ENCODE results near the gene ANO6.

Gene ANO6

DNA sequence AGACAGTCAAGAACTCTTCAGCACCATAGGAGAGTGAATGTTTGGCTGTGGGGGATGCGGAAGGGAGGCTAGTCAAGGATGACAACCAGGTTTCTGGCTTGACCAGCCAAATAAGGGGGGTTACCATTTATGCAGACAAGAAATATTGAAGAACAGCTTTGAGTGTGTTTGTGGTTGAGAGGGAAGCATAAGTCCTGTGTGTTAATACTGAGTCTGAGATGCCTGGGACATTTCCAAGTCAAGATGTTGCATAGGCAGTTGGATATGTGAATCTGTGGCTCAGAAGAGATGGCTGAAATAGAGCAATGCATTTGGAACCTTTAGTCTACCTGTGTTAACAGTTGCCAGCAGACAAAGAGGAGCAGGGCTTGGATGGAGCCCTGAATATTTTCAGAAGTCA is 66.1 kb downstream of the ANO6 start:
- DNase-seq = no peak

DNA sequence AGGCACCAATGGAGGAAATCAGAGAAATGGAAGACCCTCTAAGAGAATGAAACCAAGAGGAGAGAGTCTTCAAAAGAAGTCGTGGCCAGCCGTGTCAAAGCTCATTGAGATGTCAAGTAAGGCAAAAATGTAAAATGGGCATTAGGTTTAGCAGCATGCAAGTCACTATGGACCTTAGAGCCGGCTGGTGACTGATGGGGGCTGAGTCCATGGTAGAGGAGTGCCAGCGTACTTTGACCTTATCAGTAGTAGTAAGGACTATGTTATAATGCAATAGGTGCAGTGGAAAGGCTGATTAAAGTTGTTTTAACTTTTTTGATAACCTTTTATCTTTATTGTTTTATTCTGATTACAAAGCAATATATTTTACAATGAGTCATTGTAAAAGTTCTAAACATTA is 66.5 kb downstream of the ANO6 start:
- no peak for DNase-seq

DNA sequence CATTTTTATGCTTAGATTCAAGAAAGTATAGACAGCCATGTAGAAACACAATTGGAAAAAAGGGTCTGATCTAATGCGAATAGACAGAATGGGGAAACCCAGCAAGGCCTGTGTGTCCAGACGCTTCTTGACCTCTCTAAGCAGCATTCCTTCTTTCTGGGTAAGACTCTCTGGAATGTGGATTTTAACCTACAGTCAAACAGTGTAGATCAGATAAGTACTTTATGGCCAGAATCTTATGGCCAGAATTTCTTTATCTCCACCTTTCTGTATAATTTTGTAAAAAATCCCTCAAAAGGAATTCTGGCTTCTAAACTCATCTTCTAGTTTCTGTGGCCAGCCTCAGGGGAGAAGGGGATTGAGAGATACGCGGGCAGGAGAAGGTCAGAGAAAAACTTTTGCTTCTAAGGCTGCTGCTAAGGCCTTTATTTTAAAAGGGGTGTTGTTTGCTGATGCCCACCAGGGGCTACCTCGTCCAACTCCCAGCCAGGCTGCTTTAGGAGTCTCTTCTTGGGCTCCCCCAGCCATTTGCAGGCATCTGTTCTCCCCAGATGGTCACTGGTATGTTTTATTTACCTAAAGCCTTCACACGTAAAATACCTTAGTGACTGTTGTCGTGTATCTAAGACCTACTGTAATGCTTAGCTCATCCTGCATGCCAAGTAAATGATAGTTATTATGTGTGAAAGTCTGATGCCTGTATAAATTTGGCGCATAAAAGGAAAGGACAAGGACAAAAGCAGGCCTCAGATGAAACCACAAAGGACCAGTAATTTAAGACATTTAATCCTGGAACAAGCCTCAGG is 68.4 kb downstream of the ANO6 start:
- DNase-seq = no peak

DNA sequence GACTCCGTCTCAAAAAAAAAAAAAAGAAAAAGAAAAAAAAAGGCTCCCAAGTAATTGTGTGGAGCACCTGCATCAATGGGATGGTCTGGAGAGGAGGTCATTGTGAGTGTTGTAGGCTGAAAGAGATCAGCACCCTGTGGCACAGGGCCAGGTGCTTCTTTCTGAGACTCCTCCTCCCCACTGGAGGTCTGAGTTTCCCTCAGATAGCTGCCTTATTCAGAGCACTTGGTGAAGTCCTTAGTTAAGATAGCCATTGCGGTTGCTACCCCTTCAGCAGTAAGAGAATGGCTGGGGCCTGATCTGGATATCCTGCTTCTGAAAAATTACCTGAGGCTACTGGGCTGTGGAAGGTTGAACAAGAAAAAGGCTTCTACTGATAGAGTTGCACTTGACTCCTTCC is 69.8 kb downstream of the ANO6 start:
- DNase-seq = no peak

DNA sequence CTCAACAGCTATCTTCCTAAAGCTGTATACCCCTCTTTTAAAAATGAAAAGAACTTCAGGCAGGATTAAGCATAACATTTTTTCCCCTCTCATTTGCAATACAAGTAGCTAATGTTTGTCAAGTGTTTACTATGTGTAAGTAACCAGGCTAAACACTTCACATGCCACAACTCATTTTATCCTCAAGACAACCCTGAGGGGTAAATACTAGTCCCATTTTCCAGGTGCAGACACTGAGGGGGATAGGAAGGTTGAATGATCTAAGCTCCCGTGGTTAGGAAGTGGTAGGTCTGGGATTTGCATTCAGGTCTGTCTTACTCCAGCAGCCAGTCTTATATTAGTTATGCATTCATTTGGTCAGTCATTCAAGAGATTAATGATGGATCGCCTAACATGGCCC is 70.7 kb downstream of the ANO6 start:
- no peak for DNase-seq

DNA sequence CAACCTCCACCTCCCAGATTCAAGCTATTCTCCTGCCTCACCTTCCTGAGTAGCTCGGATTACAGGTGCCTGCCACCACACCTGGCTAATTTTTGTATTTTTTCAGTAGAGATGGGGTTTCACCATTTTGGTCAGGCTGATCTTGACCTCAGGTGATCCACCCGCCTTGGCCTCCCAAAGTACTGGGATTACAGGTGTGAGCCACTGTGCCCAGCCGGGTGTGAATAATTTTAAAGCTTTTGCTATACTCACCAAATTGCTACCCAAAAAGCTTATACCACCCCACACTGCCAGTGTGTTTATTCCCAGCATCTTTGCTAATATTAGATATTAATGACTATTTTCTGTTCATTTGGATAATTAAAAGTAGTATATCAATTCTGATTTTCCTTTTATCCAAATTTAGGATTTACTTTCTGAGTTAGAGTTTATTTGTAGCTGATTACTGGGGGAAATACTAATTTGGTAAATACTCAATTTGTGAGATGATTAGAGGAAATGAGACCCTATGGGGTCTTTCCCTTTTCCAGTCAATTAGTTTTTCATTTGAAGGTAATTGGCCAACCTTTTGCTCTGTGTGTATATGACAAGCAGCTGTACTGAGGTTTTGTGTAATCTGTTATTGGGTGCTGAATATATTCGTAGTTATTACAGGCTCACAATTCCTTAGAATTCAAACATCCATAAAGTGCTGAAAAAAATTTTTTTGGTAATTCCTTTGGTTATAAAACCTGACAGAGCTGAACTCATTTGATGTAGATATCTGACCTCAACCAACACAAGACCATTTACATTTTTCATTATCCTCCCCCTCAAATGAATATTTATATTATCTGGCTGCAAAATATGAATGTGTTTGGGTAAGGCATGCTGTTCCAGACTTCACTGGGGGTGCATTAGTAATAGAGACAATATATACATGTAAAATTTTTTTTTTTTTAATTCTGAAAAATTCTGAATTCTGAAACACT is 73.6 kb downstream of the ANO6 start:
- DNase-seq = no peak

DNA sequence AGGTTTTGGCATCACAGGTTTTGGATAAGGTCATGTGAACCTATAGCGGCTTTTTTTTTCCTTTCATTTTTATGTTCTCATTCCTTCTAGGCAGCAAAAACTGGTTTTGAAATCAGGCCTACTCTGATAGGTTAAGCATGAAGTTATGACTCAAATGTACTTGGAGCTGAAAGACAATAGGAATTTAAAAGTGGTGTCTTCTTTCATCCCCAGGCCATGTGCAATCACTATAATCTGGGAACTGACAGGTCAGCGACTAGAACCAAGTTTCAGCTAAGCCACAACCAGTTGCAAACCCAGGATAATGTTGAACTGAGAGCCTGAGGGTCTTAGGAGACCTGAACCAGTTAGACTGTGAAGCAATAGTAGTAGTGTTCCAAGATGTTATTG is 74.3 kb downstream of the ANO6 start:
- DNase-seq = no peak

DNA sequence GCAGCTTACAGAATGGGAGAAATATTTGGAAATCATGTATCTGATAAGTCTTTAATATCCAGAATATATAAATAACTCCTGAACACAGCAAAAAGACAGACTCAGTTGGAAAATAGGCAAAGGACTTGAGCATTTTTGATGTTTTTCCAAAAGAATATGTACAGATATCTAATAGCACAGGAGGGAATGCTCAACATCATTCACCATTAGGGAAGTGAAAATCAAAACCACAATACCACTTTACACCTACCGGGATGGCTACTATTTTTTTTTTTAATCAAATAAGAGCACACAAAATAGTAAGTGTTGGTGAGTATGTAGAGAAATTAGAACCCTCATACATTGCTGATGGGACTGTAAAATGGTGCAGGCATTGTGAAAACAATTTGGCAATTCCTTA is 75.6 kb downstream of the ANO6 start:
- no peak for DNase-seq

DNA sequence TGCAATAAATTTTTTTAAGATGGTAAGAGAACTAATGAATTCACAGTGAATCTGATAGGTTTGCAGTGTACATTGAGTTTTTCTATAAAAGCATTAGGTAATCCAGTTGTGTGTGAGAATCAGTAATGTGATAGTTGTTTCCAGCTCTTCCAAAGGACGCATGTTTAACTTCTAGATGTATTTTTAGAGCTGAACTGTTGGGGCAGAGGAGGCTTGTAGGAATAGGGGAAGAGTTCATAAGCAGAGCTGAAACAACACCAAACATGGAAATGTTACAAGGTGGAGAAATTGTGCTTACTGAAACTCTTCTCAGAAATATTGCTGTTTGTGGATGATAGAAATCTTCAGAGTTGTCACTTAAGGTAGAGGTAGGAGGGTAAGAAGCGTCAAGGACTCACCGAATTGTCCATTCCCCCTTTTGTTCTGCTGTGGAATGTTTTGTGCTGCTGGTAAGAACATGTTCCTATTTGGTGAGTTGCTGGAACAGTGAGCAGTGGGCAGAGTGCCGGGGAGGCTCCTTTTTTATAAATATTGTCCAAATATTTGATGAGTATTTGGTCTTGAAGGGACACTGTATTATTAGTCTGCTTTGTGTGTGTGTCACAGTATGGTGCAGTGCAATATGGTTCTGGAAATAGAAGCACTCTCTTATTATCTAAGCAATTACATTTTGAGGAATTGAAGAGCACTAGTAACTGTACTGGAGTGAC is 76.7 kb downstream of the ANO6 start:
- no peak for DNase-seq

DNA sequence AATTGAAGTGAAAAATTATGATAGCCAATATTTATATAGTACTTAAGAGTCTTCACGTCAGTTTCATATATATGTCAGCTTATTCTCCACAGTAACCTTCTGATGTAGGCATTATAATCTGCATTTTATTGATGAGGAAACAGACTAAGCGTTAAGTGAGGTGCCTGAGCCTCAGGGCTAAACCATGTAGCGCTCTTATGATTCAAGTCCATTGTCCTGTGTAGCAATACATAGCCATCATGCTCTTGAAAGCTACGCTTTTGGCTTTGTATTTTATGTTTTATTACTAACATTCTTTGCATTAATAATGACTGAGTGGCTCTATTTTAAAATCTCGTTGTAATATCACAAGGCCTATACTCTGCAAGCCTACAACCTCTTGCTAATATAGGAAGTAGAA is 79.0 kb downstream of the ANO6 start:
- no peak for DNase-seq

DNA sequence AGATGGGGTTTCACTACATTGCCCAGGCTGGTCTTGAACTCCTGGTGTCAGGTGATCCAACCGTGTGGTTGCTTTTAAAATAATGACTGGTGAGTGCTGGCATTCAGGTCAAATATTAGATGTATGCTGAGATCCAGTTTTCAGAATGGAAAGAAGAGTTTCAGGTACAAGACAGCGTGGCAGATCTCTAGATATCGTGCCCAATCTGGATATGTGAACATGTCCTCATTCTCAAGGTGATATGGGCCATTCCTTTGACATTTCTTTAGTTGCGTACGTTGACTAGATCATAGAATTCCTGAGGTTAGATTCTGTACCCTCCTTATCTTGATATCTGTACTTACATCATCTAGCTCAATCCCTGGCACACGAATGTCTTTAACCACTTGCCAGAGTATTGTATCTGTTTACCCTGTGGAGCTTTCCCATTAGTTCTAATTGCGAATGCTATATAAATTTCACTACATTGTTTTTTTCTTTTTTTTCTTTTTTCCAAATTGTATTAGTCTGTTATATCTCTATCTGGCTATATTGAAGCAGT is 80.2 kb downstream of the ANO6 start:
- DNase-seq = no peak

DNA sequence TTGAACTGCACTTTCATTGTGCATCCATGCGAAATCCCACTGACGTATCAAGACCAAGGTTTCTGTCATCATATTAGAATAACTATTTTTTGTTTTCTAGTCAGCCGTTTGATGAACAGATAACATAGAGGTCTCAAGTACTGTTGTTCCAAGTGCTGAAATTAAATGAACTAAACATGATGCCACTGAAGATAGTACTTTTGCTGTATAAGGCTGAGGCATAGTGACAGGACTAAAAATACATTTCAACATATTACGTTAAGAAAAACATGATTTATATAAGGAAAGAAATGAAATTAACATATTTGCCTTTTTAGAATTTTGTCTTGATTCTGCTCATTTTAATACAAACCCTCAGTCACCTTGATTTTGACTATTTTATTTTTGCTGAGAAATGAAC is 82.2 kb downstream of the ANO6 start:
- DNase-seq = no peak

DNA sequence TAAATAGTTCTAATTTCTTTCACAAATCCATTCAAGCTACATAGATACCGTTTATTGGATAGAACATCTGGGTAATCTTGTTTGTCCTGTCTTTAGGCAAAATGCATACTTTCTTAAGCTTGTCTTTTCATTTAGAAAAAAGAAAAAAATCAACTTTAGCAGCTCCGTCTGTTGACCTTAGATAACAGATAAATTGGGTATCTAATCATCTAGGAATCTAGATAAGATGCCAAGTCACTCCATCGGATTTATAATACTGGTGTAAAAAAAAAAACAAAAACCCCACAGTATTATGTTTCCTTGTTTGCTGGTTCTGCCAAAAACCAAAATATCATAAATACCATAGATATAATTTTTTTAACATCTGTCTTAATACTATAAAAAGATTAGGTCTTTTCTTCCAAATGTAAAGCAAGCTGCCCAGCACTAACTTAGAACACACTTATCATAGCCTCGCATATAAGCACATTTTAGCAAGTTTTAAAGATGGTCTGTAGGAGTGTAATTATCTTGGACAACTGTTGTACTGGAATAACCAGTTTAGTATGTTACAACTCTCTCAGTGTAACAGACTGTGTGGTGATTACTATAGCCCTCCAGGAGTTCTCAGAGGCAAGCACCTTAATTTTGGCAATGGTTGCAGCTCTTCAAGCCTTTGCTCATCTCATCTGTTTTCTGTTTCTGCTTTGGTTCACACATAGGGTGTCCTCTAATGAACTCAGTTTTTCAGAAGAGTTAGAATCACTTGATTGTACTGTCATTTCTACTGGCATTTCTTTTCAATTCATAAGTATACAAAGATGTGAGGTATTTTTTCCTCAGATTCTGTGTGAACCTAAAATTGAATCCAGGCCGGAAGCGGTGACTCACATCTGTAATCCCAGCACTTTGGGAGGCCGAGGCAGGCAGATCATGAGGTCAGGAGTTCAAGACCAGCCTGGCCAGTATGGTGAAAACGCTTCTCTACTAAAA is 83.1 kb downstream of the ANO6 start:
- no peak for DNase-seq

DNA sequence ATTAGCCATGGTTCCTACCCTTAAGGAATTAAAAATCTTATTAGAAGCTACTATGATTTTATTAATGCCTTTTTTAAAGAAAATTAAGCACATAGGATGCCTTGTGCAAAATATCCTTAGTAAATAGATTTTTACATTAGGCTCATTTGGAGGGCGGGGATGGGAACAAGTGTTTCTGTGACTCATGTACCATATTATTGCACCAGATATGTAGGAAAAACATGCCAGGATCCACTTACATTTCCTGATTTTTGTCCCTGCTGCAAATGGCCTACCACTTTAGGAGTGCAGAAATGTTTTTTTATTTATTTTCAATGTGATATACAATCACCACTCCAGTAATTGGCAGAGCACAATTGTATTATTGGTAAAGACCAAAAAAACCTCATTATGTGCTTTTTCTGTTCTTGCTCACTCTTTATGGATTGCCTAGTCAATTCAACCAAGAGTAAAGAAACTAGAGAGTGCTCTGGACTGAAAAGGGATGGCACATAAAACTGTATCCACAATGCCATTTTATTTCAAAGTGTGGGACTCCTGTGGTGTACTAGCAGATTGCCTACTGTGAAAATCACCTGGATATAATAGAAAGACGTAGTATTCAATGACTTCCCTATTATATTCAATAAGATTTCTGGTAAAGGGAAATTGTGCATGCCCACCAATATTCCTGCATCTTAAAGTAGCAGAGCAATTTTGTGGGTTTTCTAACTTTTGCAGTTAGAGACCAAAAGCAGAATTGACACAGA is 86.9 kb downstream of the ANO6 start:
- DNase-seq = no peak

DNA sequence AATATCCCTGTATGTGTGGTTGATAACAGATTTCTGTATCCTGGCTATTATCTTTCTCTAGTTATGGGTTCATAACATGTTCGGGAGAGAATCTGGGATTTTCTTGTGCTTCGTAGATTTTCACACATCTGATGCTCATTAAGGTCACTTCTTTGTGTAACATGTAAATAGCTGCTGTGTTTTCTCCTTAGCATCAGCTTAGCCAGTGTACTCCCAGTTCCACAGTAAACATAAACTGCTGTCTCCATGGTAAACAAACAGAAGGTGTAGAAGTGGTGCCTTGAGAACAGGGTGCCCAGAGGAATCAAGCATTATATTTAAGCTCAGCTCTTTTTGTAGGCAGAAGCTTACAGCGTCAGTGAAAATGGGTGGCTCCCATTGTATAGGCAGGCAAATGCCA is 88.0 kb downstream of the ANO6 start:
- no peak for DNase-seq

DNA sequence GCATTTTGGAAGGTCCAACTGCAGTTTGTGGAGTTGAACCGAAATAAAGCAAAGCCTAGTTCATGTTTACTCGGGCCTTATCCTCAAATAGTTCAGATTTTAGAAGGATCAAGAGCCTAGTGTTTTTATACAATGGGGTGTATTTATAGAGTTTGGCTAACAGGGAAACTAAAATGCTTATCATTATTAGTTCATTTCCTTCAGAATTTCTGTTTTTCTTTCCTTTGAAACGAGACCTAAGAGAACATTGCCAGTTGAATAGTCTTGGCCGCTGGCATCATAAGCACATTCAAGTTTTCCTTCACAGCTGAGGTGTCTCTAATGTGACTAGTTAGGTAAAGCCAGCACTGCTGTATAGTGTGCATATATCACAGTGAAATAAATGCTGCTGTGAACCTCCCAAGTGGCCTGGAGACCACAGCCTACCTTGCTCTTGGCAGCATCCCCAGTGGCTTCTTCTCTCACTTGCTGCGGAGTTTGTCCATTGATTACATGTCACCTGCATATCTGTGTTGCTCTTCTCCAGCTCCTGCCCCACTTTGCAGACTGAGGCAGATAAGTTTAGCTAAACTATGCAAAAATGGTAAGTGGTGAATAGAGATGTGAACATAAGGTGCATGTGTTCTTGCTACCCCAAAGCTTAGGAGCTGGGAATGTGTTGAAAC is 88.8 kb downstream of the ANO6 start:
- no peak for DNase-seq

DNA sequence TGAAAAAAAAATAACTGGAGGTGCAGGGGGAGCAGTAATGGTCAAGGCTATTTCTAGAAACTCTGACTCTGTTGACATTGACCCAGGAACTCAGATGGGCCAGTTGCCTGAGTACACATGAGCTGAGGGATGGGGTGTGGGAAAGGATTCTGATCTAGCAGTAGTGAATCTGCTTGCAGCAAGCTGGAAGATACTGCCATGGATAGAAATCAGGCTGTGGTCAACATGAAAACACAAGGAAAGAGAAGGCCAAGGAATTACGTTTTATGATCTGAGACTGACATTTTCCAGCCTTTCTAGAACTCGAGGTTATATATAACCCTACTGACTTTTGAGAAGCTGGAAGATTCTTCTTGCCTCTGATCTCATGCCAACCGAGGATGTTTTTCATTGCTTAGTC is 90.0 kb downstream of the ANO6 start:
- DNase-seq = no peak

DNA sequence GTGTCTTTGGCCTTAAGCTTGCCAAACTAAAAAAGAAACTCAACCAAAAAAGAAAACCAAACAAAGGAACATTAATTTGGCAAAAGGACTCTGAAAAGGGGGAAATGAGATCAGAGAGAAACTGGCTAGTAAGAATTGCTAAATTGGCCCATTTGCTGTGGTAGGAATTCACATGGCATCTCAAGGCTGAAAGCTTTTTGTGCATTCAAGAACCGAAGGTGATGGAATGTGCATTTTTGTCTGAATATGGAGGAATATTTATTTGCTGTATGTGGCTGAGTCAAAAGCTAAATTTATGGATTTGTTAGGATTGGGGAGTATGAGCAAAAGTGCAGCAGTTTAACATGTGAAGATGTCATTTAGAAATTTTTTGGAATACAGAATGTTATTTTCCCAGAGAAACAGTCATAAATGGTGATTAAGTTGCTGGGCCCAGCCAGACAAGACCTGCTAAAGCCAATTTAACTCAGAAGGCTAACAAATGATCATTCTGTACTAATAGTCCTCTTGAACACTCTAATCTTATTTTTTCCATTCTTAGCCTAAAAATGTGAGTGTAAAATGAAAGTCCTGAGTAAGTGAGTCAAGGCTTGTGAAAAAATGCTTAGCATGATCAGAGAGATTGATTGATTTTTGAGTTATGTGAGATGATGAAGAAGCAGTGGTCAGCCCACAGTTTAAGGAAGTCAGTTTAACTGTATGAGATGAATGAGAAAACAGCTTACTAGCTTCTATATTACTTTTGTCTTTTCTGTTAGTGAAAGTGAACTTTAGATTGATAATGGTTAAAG is 94.1 kb downstream of the ANO6 start:
- no peak for DNase-seq

DNA sequence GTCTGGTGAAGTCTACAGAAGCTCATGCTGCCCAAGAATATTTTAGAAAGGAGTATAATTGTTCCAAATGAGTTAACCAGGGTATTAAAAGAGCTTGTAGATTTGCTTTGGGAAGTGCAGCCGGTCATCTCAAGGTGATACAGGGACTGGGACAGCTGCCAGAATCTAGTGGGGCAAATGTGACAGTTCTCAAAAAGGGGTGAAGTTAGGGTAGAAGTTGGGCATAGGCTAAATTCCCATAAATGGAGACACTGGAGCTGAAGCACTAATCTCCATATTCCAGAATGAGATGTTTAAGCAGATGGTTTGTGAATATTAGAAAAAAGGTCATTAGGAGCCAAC is 94.7 kb downstream of the ANO6 start:
- DNase-seq = no peak

DNA sequence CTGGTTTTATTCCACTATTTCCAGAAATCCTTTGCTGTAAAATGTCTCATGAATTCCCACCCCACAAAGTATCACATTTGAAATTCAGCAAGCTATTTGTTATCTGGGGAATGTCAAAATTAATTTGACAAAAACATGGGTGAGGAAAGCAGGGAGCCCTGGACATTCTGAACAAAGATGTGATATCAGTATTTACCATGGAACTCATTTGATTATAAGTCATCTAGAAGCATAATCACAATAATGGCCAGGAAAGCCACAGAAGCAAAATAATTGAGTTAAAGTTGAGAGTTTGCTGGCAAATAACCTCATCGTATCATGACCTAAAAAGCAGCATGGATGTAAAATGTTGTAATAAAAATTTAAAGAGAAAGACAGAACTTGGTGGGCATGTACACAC is 96.1 kb downstream of the ANO6 start:
- DNase-seq = no peak
